SK-N-SH treated with all-trans-retinoic acid at 6 μM for 48 hours (cell line): ENCODE data around the gene PCNX4.

Source experiments
- ATAC-seq: fragments of 200-7000 bp; cut with Tn5 transposase; 3 replicates; pipeline ENCODE4 v1.9.1; 2020; ENCODE audit warnings: mild to moderate bottlenecking, moderate library complexity
- ARNTL ChIP-seq: fragments of 450-650 bp; formaldehyde crosslinking; IDR thresholded peaks from 2 replicates; pipeline ENCODE4 v1.5.0; 2020; ENCODE audit warnings: low read depth, mild to moderate bottlenecking, moderate library complexity, borderline replicate concordance
- BACH2 ChIP-seq: fragments of 250-450 bp; sonication (Bioruptor Pico); IDR thresholded peaks from 2 replicates; pipeline ENCODE4 v1.9.0; 2021; ENCODE audit warnings: mild to moderate bottlenecking, borderline replicate concordance
- CREB5 ChIP-seq: fragments of 250-450 bp; sonication (Bioruptor Pico); IDR thresholded peaks from 2 replicates; pipeline ENCODE4 v1.5.1; 2020; ENCODE audit warnings: low read depth, mild to moderate bottlenecking, moderate library complexity
- CSDC2 ChIP-seq: fragments of 250-450 bp; sonication (Bioruptor Pico); IDR thresholded peaks from 2 replicates; pipeline ENCODE4 v1.5.0; 2020; ENCODE audit warnings: mild to moderate bottlenecking, moderate library complexity
- CSRNP3 ChIP-seq: fragments of 250-450 bp; sonication (Bioruptor Pico); IDR thresholded peaks from 2 replicates; pipeline ENCODE4 v1.5.1; 2021; ENCODE audit warnings: mild to moderate bottlenecking, moderate library complexity
- ESRRG ChIP-seq: fragments of 250-450 bp; sonication (Bioruptor Pico); IDR thresholded peaks from 2 replicates; pipeline ENCODE4 v1.6.1; 2021; ENCODE audit warnings: mild to moderate bottlenecking
- GLIS3 ChIP-seq: fragments of 250-450 bp; sonication (Bioruptor Pico); IDR thresholded peaks from 2 replicates; pipeline ENCODE4 v1.5.0; 2020; ENCODE audit warnings: mild to moderate bottlenecking, moderate library complexity
- ISL1 ChIP-seq: fragments of 250-450 bp; sonication (Bioruptor Pico); IDR thresholded peaks from 2 replicates; pipeline ENCODE4 v2.1.2; 2022; ENCODE audit warnings: mild to moderate bottlenecking, moderate library complexity
- OSR1 ChIP-seq: fragments of 250-450 bp; sonication (Bioruptor Pico); IDR thresholded peaks from 2 replicates; pipeline ENCODE4 v1.8.0; 2022; ENCODE audit warnings: moderate library complexity, mild to moderate bottlenecking, inconsistent platforms
- PATZ1 ChIP-seq: fragments of 250-450 bp; sonication (Bioruptor Pico); IDR thresholded peaks from 2 replicates; pipeline ENCODE4 v1.8.0; 2020; ENCODE audit warnings: mild to moderate bottlenecking, moderate library complexity, borderline replicate concordance
- POU6F1 ChIP-seq: fragments of 250-450 bp; sonication (Bioruptor Pico); IDR thresholded peaks from 2 replicates; pipeline ENCODE4 v1.8.0; 2021; ENCODE audit warnings: low read depth, mild to moderate bottlenecking, moderate library complexity, borderline replicate concordance
- PPARA ChIP-seq: fragments of 250-450 bp; sonication (Bioruptor Pico); IDR thresholded peaks from 2 replicates; pipeline ENCODE4 v1.5.0; 2020; ENCODE audit warnings: mild to moderate bottlenecking, borderline replicate concordance
- SNAI2 ChIP-seq: fragments of 250-450 bp; sonication (Bioruptor Pico); IDR thresholded peaks from 2 replicates; pipeline ENCODE4 v1.5.0; 2020; ENCODE audit warnings: mild to moderate bottlenecking, moderate library complexity
- TOX ChIP-seq: fragments of 250-450 bp; sonication (Bioruptor Pico); IDR thresholded peaks from 2 replicates; pipeline ENCODE4 v1.8.0; 2021; ENCODE audit warnings: mild to moderate bottlenecking, moderate library complexity, borderline replicate concordance
- ZC3H10 ChIP-seq: fragments of 250-450 bp; sonication (Bioruptor Pico); IDR thresholded peaks from 2 replicates; pipeline ENCODE4 v1.5.1; 2021; ENCODE audit warnings: mild to moderate bottlenecking, moderate library complexity
- ZFP3 ChIP-seq: fragments of 250-450 bp; sonication (Bioruptor Pico); IDR thresholded peaks from 2 replicates; pipeline ENCODE4 v1.5.0; 2020; ENCODE audit warnings: mild to moderate bottlenecking, moderate library complexity
- ZFP30 ChIP-seq: fragments of 450-650 bp; formaldehyde crosslinking; IDR thresholded peaks from 2 replicates; pipeline ENCODE4 v1.5.0; 2022; ENCODE audit warnings: mild to moderate bottlenecking, moderate library complexity
- ZNF565 ChIP-seq: fragments of 450-650 bp; formaldehyde crosslinking; conservative IDR thresholded peaks from 2 replicates; pipeline ENCODE4 v1.5.0; 2020; ENCODE audit warnings: low read depth, mild to moderate bottlenecking, moderate library complexity

The PCNX4 gene

GRCh38 chr14:60153991-60154390, 62.3 kb downstream of the PCNX4 start:
- no peak for ATAC-seq
- TF ChIP-seq CSDC2 (CRISPR knock-in tag): no peak
- TF ChIP-seq ZFP3 (CRISPR knock-in tag): no peak
- TF ChIP-seq CSRNP3 (CRISPR knock-in tag): no peak
- no peak for TF ChIP-seq CREB5 (CRISPR knock-in tag)
- no peak for TF ChIP-seq ARNTL (CRISPR knock-in tag)

- ATAC-seq: no peak
- no peak for TF ChIP-seq ZNF565 (CRISPR knock-in tag)
- no peak for TF ChIP-seq ZC3H10 (CRISPR knock-in tag)
- TF ChIP-seq PATZ1 (CRISPR knock-in tag): no peak
- no peak for TF ChIP-seq PPARA (CRISPR knock-in tag)
- no peak for TF ChIP-seq CREB5 (CRISPR knock-in tag)
- no peak for TF ChIP-seq POU6F1 (CRISPR knock-in tag)
- no peak for TF ChIP-seq SNAI2 (CRISPR knock-in tag)
- no peak for TF ChIP-seq ISL1 (CRISPR knock-in tag)
- no peak for TF ChIP-seq BACH2 (CRISPR knock-in tag)
- no peak for TF ChIP-seq OSR1 (CRISPR knock-in tag)
- no peak for TF ChIP-seq ZFP30 (CRISPR knock-in tag)
- TF ChIP-seq ARNTL (CRISPR knock-in tag): no peak
- TF ChIP-seq ESRRG: no peak
Measured at GRCh38 chr14:60154671-60155070, 62.9 kb downstream of the PCNX4 start.

- no peak for TF ChIP-seq PATZ1 (CRISPR knock-in tag)
- no peak for TF ChIP-seq ZNF565 (CRISPR knock-in tag)
- ATAC-seq: no peak
Measured at GRCh38 chr14:60160422-60160821, 68.7 kb downstream of the PCNX4 start.

- TF ChIP-seq CSDC2 (CRISPR knock-in tag) (no peak), POU6F1 (CRISPR knock-in tag) (no peak), GLIS3 (CRISPR knock-in tag) (no peak), OSR1 (CRISPR knock-in tag) (no peak), ZFP3 (CRISPR knock-in tag) (no peak), TOX (CRISPR knock-in tag) (no peak)
- ATAC-seq: no peak
Measured at GRCh38 chr14:60161196-60162107, 69.7 kb downstream of the PCNX4 start.
